ENCODE data around the gene FBXL15. TPM values are rescaled to one million over a fixed set of nuclear protein-coding genes. Genes with fewer than 3 reads are reported as not detected.
A peak's percentile ranks its signal among the peaks of the same experiment; 100 is the strongest.
"Not testable (repeated sequence)": the region's sequence is repeated elsewhere in the genome, so short reads cannot be mapped to it uniquely, and the experiment has no call there.

Gene FBXL15
- polyA plus RNA-seq, 1 donor (not counting 4 experiments of a cell fraction or from before 2014, with no cell fraction given) = 3.1 TPM

DNA sequence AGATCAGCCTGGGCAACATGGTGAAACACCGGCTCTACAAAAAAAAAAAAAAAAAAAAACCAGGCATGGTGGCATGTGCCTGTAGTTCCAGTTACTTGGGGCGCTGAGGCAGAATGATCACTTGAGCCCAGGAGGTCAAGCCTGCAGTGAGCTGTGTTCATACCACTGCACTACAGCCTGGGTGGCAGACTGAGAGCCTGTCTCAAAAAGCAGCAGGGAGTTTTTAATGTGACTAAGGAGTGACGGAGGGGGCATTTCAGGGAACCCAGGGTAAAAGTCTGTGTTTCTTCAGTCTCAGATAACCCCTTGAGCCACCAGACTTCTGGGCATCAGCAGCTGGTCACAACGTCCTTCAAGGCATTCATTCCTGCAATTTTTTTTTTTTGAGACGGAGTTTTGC, 32.9 kb downstream of the FBXL15 start:
- no peak for DNase-seq (ENCODE audit: low read depth, low spot score)
- TF ChIP-seq CTCF (optimal IDR thresholded peaks at IDR 0.05 in 1 of 3, IDR thresholded peaks at IDR 0.05 in 1 of 3, conservative IDR thresholded peaks at IDR 0.05 in 1 of 3; ENCODE audit: extremely low read depth in 1 of 3, insufficient read depth in 2 of 3, low read length in 3 of 3) (no peak), EZH2 (IDR thresholded peaks at IDR 0.05; ENCODE audit: low read length) (no peak)
- dilution Hi-C loops (cut with MboI; ENCODE audit: extremely low pct_ligation_motif_present, low sequenced_read_pairs) = no loop called here
- H3K27me3 ChIP-seq (ENCODE audit: control insufficient read depth, extremely low read depth, insufficient read depth, low read length) = no peaks in the 10 kb centered on the region
- no peaks in the 10 kb centered on the region for H3K9me3 ChIP-seq (ENCODE audit: control insufficient read depth, low read depth, low read length)
- H3K4me1 ChIP-seq (ENCODE audit: control insufficient read depth, extremely low read depth, insufficient read depth, low read length) = peaks cover 23% of the 10 kb centered on the region
- peaks cover 1% of the 10 kb centered on the region for H3K79me2 ChIP-seq (ENCODE audit: control insufficient read depth, insufficient read depth, low read length)
- H3K4me3 ChIP-seq (ENCODE audit: control insufficient read depth in 2 of 3, extremely low read depth in 1 of 3, insufficient read depth in 2 of 3, low read depth in 1 of 3, low read length in 3 of 3) = no peak overlapping the region
- peaks cover 0 to 5% of the 10 kb centered on the region in 2 experiments for H3K36me3 ChIP-seq (ENCODE audit: control insufficient read depth in 2 of 2, extremely low read depth in 1 of 2, insufficient read depth in 2 of 2, low read length in 2 of 2)
- H3K27ac ChIP-seq (ENCODE audit: control insufficient read depth, insufficient read depth, low read length) = no peak overlapping the region
- H2AFZ ChIP-seq (ENCODE audit: control insufficient read depth, low read length) = no peak overlapping the region
- no peaks in the 10 kb centered on the region for H3K9me1 ChIP-seq (ENCODE audit: control insufficient read depth, extremely low read depth, insufficient read depth, low read length)
- no peaks in the 10 kb centered on the region for H4K20me1 ChIP-seq (ENCODE audit: control insufficient read depth, extremely low read depth, insufficient read depth, low read length)
- H3K4me2 ChIP-seq (ENCODE audit: control insufficient read depth, extremely low read depth, insufficient read depth, low read depth, low read length) = no peak overlapping the region
- no peak for FAIRE-seq
- no peak overlapping the region for H3K9ac ChIP-seq (ENCODE audit: control insufficient read depth, extremely low read depth, insufficient read depth, low read length)

GRCh38 chr10:102454662-102455487, 34.2 kb downstream of the FBXL15 start:
- H3K79me2 ChIP-seq (ENCODE audit: control insufficient read depth, insufficient read depth, low read length); H3K4me3 ChIP-seq (ENCODE audit: control insufficient read depth in 2 of 3, extremely low read depth in 1 of 3, insufficient read depth in 2 of 3, low read depth in 1 of 3, low read length in 3 of 3); H3K27me3 ChIP-seq (ENCODE audit: control insufficient read depth, extremely low read depth, insufficient read depth, low read length); FAIRE-seq; H3K9ac ChIP-seq (ENCODE audit: control insufficient read depth, extremely low read depth, insufficient read depth, low read length); H3K9me1 ChIP-seq (ENCODE audit: control insufficient read depth, extremely low read depth, insufficient read depth, low read length); H3K9me3 ChIP-seq (ENCODE audit: control insufficient read depth, low read depth, low read length); H3K4me2 ChIP-seq (ENCODE audit: control insufficient read depth, extremely low read depth, insufficient read depth, low read depth, low read length); DNase-seq (ENCODE audit: low read depth, low spot score); dilution Hi-C loops (cut with MboI; ENCODE audit: extremely low pct_ligation_motif_present, low sequenced_read_pairs); H3K36me3 ChIP-seq (ENCODE audit: control insufficient read depth in 2 of 2, extremely low read depth in 1 of 2, insufficient read depth in 2 of 2, low read length in 2 of 2); H2AFZ ChIP-seq (ENCODE audit: control insufficient read depth, low read length); H4K20me1 ChIP-seq (ENCODE audit: control insufficient read depth, extremely low read depth, insufficient read depth, low read length): not testable (repeated sequence)
- H3K4me1 ChIP-seq (ENCODE audit: control insufficient read depth, extremely low read depth, insufficient read depth, low read length) = peaks cover 18% of the 10 kb centered on the region
- H3K27ac ChIP-seq (ENCODE audit: control insufficient read depth, insufficient read depth, low read length) = peak overlapping the region; percentile 24

Measured in keratinocyte (primary cell).